Sigmoid colon (tissue), 4 donors: Measurements from ENCODE around the gene PGP.

Experiments used
- EP300 ChIP-seq, 4 donors: sonication (generic); formaldehyde crosslinking; IDR thresholded peaks; one replicate each; pipeline ENCODE4 v1.6.1; 2017; ENCODE audit warnings: antibody characterized with exemption in 4 of 4
- POLR2A ChIP-seq, 2 donors: fragments of 450-650 bp; IDR thresholded peaks; one replicate each; pipeline ENCODE4 v1.6.1; 2016; ENCODE audit warnings: antibody characterized with exemption in 2 of 2, mild to moderate bottlenecking in 2 of 2, moderate library complexity in 2 of 2
- TF ChIP-seq, protein P1 (sequence below), 4 experiments: fragments of 450-650 bp in 3 of 4; fragments of 200-600 bp in 1 of 4; IDR thresholded peaks; one replicate each; pipeline ENCODE4 v1.5.1; 2016 to 2019; ENCODE audit warnings: antibody characterized with exemption in 4 of 4, mild to moderate bottlenecking in 3 of 4, moderate library complexity in 2 of 4

GRCh38 chr16:2210386-2211365, 4.0 kb downstream of the PGP start, which contains the start of gene BRICD5:
- TF ChIP-seq, protein P1, sequence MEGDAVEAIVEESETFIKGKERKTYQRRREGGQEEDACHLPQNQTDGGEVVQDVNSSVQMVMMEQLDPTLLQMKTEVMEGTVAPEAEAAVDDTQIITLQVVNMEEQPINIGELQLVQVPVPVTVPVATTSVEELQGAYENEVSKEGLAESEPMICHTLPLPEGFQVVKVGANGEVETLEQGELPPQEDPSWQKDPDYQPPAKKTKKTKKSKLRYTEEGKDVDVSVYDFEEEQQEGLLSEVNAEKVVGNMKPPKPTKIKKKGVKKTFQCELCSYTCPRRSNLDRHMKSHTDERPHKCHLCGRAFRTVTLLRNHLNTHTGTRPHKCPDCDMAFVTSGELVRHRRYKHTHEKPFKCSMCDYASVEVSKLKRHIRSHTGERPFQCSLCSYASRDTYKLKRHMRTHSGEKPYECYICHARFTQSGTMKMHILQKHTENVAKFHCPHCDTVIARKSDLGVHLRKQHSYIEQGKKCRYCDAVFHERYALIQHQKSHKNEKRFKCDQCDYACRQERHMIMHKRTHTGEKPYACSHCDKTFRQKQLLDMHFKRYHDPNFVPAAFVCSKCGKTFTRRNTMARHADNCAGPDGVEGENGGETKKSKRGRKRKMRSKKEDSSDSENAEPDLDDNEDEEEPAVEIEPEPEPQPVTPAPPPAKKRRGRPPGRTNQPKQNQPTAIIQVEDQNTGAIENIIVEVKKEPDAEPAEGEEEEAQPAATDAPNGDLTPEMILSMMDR (IDR thresholded peaks at IDR 0.05): no peak
- TF ChIP-seq POLR2A (IDR thresholded peaks at IDR 0.05) (no peak), EP300 (IDR thresholded peaks at IDR 0.05) (no peak)
